IMR-90 (cell line): Measurements from ENCODE around the gene HNF1B.

Experiments
- CHD1 ChIP-seq: IDR thresholded peaks from 2 replicates; pipeline ENCODE4 v1.6.1; 2012; ENCODE audit warnings: low read depth, low read length, improper control_type of control experiment
- CTCF ChIP-seq: conservative IDR thresholded peaks from 2 replicates; pipeline ENCODE4 v1.5.1; 2012; ENCODE audit warnings: mild to moderate bottlenecking, low read depth, low read length, improper control_type of control experiment
- ELK1 ChIP-seq: fragments of 150-350 bp; IDR thresholded peaks from 2 replicates; pipeline ENCODE4 v1.6.1; 2016; ENCODE audit warnings: low read depth, mild to moderate bottlenecking, low read length, moderate library complexity, borderline replicate concordance
- FOS ChIP-seq: fragments of 150-350 bp; IDR thresholded peaks from 2 replicates; pipeline ENCODE4 v1.6.1; 2016; ENCODE audit warnings: low read depth, low read length
- MAFK ChIP-seq: IDR thresholded peaks from 2 replicates; pipeline ENCODE4 v1.6.1; 2012; ENCODE audit warnings: low read depth, low read length, improper control_type of control experiment
- MAZ ChIP-seq: IDR thresholded peaks from 2 replicates; pipeline ENCODE4 v1.6.1; 2012; ENCODE audit warnings: low read depth, mild to moderate bottlenecking, low read length, improper control_type of control experiment, moderate library complexity, borderline replicate concordance
- MXI1 ChIP-seq: IDR thresholded peaks from 2 replicates; pipeline ENCODE4 v1.6.1; 2012; ENCODE audit warnings: low read depth, mild to moderate bottlenecking, low read length, moderate library complexity, borderline replicate concordance
- POLR2A ChIP-seq: IDR thresholded peaks from 2 replicates; pipeline ENCODE4 v1.6.1; 2012; ENCODE audit warnings: mild to moderate bottlenecking, low read depth, low read length
- RAD21 ChIP-seq: IDR thresholded peaks from 2 replicates; pipeline ENCODE4 v1.6.1; 2012; ENCODE audit warnings: low read length, improper control_type of control experiment
- RCOR1 ChIP-seq: IDR thresholded peaks from 2 replicates; pipeline ENCODE4 v1.6.1; 2012; ENCODE audit warnings: mild to moderate bottlenecking, low read length, improper control_type of control experiment; ENCODE audit not compliant: insufficient replicate concordance

GRCh38 chr17:37742116-37742761 lies 2.6 kb downstream of the HNF1B start:
- TF ChIP-seq CTCF = no peak
- TF ChIP-seq MAFK = no peak
- no peak for TF ChIP-seq CHD1
- no peak for TF ChIP-seq RAD21
- no peak for TF ChIP-seq MXI1
- TF ChIP-seq FOS = no peak
- no peak for TF ChIP-seq POLR2A
- TF ChIP-seq MAZ = no peak
- no peak for TF ChIP-seq RCOR1
- no peak for TF ChIP-seq ELK1
